SH-SY5Y (cell line): Measurements from ENCODE around the gene PTGES3L.

Experiments
- GATA2 ChIP-seq: IDR thresholded peaks from 2 replicates; pipeline ENCODE4 v1.6.1; 2011; ENCODE audit warnings: mild to moderate bottlenecking, low read depth, low read length
- GATA3 ChIP-seq: IDR thresholded peaks from 2 replicates; pipeline ENCODE4 v1.6.1; 2011; ENCODE audit warnings: low read depth, mild to moderate bottlenecking, low read length, moderate library complexity

- TF ChIP-seq GATA2: no peak
- TF ChIP-seq GATA3: no peak
These were observed 59.0 kb downstream of the PTGES3L start for GRCh38 chr17:42920922-42921321.
